Measurements from ENCODE around the gene CCDC34.

DNA sequence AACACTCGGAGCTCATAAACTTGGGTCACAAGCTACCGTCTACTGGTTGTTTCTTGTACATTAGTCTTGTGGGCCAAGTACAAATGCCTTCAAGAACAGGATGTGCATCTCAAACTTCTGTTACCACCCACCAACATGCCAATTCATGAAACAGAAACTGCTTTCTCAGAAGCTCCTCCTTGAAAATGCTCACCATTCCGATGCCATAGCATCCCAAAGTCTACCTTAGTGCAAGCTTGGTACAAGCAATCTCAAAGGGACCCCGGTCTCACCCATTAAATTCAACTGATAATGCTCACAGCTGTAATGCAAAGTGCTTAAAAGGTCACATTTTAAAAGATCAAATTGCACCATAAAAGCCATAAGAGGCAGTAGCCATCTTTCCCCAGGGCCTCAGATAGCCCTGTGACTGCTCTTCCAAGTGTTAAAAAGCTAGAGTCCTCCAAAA lies 31.8 kb upstream of the CCDC34 start:
- TF ChIP-seq, protein P1, sequence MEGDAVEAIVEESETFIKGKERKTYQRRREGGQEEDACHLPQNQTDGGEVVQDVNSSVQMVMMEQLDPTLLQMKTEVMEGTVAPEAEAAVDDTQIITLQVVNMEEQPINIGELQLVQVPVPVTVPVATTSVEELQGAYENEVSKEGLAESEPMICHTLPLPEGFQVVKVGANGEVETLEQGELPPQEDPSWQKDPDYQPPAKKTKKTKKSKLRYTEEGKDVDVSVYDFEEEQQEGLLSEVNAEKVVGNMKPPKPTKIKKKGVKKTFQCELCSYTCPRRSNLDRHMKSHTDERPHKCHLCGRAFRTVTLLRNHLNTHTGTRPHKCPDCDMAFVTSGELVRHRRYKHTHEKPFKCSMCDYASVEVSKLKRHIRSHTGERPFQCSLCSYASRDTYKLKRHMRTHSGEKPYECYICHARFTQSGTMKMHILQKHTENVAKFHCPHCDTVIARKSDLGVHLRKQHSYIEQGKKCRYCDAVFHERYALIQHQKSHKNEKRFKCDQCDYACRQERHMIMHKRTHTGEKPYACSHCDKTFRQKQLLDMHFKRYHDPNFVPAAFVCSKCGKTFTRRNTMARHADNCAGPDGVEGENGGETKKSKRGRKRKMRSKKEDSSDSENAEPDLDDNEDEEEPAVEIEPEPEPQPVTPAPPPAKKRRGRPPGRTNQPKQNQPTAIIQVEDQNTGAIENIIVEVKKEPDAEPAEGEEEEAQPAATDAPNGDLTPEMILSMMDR (conservative IDR thresholded peaks at IDR 0.05; ENCODE audit: low read length), result no peak
- TF ChIP-seq EZH2phosphoT487 (IDR thresholded peaks at IDR 0.05; ENCODE audit: borderline replicate concordance, low read depth, low read length), result no peak

Data from OCI-LY7 (cell line).